ENCODE data around the gene STIP1.

GRCh38 chr11:64234647-64235379, 48.8 kb downstream of the STIP1 start:
- no peak for TF ChIP-seq REST (IDR thresholded peaks at IDR 0.05; ENCODE audit: low read depth)
- no peak for TF ChIP-seq CEBPB (IDR thresholded peaks at IDR 0.05)
- no peak for TF ChIP-seq MAX (IDR thresholded peaks at IDR 0.05)
- TF ChIP-seq RAD21 (IDR thresholded peaks at IDR 0.05; ENCODE audit: low read depth), result no peak
- peak; percentile 9; the same call in 1 of the 2 replicates for TF ChIP-seq EP300 (IDR thresholded peaks at IDR 0.05; ENCODE audit: borderline replicate concordance)
- TF ChIP-seq CREB1 (IDR thresholded peaks at IDR 0.05; ENCODE audit: low read depth), result no peak
- TF ChIP-seq YY1 (IDR thresholded peaks at IDR 0.05; ENCODE audit: low read depth), result no peak
- TF ChIP-seq TAF1 (IDR thresholded peaks at IDR 0.05; ENCODE audit: low read depth), result 0 out of 2 replicates have a peak, but pooled peaks have one; percentile 9
- TF ChIP-seq FOXM1 (IDR thresholded peaks at IDR 0.05; ENCODE audit: borderline replicate concordance, low read depth), result no peak
- TF ChIP-seq ZBTB7A (IDR thresholded peaks at IDR 0.05; ENCODE audit: low read depth), result 0 out of 2 replicates have a peak, but pooled peaks have one; percentile 25
- no peak for TF ChIP-seq USF1 (IDR thresholded peaks at IDR 0.05)
- TF ChIP-seq NFIC (IDR thresholded peaks at IDR 0.05), result no peak
- TF ChIP-seq TCF12 (IDR thresholded peaks at IDR 0.05; ENCODE audit: low read depth), result no peak
- TF ChIP-seq TEAD4 (IDR thresholded peaks at IDR 0.05), result no peak

Data from Ishikawa (cell line).